Measurements from ENCODE around the gene GALNT14.

Gene GALNT14

DNA sequence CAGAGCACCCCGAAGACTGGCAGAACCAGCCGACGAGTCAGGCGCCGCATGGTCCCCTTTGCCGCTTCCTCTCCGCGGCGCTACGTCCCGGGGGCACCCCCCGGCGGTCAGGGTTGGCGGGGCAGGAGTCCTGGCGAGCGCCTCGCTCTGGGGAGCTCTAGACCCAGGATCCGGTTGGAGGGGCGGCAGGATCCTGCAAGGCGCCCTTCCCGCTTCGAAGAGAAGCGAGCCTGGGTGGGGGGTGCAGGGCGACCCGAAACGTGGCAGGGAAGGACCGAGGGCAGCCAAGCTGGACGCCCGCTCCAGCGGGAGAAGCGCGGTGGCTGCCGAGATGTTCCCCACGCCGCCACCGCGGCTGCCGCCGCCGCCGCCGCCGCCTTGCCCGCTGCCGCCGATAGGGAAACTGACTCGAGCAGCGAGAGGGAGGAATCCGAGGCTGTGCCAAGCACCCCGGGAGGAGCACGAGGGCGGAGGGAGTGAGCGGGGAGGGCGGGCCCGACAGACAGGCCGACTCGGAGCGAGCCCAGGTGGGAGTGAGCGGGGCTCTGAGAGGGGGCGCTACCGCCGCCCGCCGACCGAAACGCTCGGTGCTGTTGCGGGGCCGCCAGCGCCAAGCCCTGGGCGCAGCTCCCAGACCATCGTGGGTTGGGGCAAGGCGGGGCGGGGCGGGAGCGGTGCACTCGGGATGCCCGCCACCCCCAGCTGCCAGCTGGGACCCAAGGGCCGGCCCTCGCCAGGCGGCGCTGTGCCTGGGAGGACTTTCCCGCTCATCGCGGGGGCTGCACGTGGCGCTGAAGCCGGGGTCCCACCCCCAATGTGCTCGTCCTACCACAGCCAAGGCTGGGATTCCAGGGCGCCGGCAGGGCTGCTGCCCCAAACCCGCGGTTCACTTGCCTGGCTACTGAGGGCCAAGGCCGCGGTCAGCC is at the start of gene GALNT14 (continued):
- TF ChIP-seq, protein P1, sequence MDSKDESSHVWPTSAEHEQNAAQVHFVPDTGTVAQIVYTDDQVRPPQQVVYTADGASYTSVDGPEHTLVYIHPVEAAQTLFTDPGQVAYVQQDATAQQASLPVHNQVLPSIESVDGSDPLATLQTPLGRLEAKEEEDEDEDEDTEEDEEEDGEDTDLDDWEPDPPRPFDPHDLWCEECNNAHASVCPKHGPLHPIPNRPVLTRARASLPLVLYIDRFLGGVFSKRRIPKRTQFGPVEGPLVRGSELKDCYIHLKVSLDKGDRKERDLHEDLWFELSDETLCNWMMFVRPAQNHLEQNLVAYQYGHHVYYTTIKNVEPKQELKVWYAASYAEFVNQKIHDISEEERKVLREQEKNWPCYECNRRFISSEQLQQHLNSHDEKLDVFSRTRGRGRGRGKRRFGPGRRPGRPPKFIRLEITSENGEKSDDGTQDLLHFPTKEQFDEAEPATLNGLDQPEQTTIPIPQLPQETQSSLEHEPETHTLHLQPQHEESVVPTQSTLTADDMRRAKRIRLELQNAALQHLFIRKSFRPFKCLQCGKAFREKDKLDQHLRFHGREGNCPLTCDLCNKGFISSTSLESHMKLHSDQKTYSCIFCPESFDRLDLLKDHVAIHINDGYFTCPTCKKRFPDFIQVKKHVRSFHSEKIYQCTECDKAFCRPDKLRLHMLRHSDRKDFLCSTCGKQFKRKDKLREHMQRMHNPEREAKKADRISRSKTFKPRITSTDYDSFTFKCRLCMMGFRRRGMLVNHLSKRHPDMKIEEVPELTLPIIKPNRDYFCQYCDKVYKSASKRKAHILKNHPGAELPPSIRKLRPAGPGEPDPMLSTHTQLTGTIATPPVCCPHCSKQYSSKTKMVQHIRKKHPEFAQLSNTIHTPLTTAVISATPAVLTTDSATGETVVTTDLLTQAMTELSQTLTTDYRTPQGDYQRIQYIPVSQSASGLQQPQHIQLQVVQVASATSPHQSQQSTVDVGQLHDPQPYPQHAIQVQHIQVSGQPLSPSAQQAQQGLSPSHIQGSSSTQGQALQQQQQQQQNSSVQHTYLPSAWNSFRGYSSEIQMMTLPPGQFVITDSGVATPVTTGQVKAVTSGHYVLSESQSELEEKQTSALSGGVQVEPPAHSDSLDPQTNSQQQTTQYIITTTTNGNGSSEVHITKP (tag by site-specific recombination; IDR thresholded peaks at IDR 0.05): peak; percentile 71
- TF ChIP-seq KLF1 (tag by site-specific recombination; IDR thresholded peaks at IDR 0.05) (peak; percentile 72), ZNF548 (tag by site-specific recombination; IDR thresholded peaks at IDR 0.05) (no peak), ZNF341 (tag by site-specific recombination; IDR thresholded peaks at IDR 0.05; ENCODE audit: low read depth) (peak; percentile 96), ZNF623 (tag by site-specific recombination; IDR thresholded peaks at IDR 0.05) (no peak), ZNF501 (tag by site-specific recombination; IDR thresholded peaks at IDR 0.05) (peak; percentile 30; the same call in 1 of the 2 replicates), ZFHX2 (tag by site-specific recombination; conservative IDR thresholded peaks at IDR 0.05) (peak; percentile 81), ZNF529 (tag by site-specific recombination; IDR thresholded peaks at IDR 0.05; ENCODE audit: insufficient replicate concordance) (no peak), OVOL3 (tag by site-specific recombination; IDR thresholded peaks at IDR 0.05) (no peak), KLF9 (tag by site-specific recombination; IDR thresholded peaks at IDR 0.05; ENCODE audit: low read depth) (peak; percentile 64)
- TF ChIP-seq, protein P2, sequence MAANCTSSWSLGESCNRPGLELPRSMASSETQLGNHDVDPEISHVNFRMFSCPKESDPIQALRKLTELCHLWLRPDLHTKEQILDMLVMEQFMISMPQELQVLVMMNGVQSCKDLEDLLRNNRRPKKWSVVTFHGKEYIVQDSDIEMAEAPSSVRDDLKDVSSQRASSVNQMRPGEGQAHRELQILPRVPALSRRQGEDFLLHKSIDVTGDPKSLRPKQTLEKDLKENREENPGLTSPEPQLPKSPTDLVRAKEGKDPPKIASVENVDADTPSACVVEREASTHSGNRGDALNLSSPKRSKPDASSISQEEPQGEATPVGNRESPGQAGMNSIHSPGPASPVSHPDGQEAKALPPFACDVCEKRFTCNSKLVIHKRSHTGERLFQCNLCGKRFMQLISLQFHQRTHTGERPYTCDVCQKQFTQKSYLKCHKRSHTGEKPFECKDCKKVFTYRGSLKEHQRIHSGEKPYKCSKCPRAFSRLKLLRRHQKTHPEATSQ (tag by site-specific recombination; IDR thresholded peaks at IDR 0.05): no peak
- TF ChIP-seq, protein P3, sequence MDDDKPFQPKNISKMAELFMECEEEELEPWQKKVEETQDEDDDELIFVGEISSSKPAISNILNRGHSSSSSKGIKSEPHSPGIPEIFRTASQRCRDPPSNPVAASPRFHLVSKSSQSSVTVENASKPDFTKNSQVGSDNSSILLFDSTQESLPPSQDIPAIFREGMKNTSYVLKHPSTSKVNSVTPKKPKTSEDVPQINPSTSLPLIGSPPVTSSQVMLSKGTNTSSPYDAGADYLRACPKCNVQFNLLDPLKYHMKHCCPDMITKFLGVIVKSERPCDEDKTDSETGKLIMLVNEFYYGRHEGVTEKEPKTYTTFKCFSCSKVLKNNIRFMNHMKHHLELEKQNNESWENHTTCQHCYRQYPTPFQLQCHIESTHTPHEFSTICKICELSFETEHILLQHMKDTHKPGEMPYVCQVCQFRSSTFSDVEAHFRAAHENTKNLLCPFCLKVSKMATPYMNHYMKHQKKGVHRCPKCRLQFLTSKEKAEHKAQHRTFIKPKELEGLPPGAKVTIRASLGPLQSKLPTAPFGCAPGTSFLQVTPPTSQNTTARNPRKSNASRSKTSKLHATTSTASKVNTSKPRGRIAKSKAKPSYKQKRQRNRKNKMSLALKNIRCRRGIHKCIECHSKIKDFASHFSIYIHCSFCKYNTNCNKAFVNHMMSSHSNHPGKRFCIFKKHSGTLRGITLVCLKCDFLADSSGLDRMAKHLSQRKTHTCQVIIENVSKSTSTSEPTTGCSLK (tag by site-specific recombination; IDR thresholded peaks at IDR 0.05): no peak
- TF ChIP-seq, protein P4, sequence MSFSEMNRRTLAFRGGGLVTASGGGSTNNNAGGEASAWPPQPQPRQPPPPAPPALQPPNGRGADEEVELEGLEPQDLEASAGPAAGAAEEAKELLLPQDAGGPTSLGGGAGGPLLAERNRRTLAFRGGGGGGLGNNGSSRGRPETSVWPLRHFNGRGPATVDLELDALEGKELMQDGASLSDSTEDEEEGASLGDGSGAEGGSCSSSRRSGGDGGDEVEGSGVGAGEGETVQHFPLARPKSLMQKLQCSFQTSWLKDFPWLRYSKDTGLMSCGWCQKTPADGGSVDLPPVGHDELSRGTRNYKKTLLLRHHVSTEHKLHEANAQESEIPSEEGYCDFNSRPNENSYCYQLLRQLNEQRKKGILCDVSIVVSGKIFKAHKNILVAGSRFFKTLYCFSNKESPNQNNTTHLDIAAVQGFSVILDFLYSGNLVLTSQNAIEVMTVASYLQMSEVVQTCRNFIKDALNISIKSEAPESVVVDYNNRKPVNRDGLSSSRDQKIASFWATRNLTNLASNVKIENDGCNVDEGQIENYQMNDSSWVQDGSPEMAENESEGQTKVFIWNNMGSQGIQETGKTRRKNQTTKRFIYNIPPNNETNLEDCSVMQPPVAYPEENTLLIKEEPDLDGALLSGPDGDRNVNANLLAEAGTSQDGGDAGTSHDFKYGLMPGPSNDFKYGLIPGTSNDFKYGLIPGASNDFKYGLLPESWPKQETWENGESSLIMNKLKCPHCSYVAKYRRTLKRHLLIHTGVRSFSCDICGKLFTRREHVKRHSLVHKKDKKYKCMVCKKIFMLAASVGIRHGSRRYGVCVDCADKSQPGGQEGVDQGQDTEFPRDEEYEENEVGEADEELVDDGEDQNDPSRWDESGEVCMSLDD (tag by site-specific recombination; IDR thresholded peaks at IDR 0.05): peak; percentile 58; the same call in 1 of the 2 replicates
- TF ChIP-seq, protein P5, sequence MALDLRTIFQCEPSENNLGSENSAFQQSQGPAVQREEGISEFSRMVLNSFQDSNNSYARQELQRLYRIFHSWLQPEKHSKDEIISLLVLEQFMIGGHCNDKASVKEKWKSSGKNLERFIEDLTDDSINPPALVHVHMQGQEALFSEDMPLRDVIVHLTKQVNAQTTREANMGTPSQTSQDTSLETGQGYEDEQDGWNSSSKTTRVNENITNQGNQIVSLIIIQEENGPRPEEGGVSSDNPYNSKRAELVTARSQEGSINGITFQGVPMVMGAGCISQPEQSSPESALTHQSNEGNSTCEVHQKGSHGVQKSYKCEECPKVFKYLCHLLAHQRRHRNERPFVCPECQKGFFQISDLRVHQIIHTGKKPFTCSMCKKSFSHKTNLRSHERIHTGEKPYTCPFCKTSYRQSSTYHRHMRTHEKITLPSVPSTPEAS (tag by site-specific recombination; IDR thresholded peaks at IDR 0.05): peak; percentile 14; the same call in 1 of the 2 replicates
- TF ChIP-seq, protein P6, sequence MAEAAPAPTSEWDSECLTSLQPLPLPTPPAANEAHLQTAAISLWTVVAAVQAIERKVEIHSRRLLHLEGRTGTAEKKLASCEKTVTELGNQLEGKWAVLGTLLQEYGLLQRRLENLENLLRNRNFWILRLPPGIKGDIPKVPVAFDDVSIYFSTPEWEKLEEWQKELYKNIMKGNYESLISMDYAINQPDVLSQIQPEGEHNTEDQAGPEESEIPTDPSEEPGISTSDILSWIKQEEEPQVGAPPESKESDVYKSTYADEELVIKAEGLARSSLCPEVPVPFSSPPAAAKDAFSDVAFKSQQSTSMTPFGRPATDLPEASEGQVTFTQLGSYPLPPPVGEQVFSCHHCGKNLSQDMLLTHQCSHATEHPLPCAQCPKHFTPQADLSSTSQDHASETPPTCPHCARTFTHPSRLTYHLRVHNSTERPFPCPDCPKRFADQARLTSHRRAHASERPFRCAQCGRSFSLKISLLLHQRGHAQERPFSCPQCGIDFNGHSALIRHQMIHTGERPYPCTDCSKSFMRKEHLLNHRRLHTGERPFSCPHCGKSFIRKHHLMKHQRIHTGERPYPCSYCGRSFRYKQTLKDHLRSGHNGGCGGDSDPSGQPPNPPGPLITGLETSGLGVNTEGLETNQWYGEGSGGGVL (tag by site-specific recombination; IDR thresholded peaks at IDR 0.05): peak; percentile 79
- TF ChIP-seq, protein P7, sequence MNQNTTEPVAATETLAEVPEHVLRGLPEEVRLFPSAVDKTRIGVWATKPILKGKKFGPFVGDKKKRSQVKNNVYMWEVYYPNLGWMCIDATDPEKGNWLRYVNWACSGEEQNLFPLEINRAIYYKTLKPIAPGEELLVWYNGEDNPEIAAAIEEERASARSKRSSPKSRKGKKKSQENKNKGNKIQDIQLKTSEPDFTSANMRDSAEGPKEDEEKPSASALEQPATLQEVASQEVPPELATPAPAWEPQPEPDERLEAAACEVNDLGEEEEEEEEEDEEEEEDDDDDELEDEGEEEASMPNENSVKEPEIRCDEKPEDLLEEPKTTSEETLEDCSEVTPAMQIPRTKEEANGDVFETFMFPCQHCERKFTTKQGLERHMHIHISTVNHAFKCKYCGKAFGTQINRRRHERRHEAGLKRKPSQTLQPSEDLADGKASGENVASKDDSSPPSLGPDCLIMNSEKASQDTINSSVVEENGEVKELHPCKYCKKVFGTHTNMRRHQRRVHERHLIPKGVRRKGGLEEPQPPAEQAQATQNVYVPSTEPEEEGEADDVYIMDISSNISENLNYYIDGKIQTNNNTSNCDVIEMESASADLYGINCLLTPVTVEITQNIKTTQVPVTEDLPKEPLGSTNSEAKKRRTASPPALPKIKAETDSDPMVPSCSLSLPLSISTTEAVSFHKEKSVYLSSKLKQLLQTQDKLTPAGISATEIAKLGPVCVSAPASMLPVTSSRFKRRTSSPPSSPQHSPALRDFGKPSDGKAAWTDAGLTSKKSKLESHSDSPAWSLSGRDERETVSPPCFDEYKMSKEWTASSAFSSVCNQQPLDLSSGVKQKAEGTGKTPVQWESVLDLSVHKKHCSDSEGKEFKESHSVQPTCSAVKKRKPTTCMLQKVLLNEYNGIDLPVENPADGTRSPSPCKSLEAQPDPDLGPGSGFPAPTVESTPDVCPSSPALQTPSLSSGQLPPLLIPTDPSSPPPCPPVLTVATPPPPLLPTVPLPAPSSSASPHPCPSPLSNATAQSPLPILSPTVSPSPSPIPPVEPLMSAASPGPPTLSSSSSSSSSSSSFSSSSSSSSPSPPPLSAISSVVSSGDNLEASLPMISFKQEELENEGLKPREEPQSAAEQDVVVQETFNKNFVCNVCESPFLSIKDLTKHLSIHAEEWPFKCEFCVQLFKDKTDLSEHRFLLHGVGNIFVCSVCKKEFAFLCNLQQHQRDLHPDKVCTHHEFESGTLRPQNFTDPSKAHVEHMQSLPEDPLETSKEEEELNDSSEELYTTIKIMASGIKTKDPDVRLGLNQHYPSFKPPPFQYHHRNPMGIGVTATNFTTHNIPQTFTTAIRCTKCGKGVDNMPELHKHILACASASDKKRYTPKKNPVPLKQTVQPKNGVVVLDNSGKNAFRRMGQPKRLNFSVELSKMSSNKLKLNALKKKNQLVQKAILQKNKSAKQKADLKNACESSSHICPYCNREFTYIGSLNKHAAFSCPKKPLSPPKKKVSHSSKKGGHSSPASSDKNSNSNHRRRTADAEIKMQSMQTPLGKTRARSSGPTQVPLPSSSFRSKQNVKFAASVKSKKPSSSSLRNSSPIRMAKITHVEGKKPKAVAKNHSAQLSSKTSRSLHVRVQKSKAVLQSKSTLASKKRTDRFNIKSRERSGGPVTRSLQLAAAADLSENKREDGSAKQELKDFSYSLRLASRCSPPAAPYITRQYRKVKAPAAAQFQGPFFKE (tag by site-specific recombination; IDR thresholded peaks at IDR 0.05; ENCODE audit: borderline replicate concordance): no peak
- TF ChIP-seq, protein P8, sequence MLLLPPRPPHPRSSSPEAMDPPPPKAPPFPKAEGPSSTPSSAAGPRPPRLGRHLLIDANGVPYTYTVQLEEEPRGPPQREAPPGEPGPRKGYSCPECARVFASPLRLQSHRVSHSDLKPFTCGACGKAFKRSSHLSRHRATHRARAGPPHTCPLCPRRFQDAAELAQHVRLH (tag by site-specific recombination; IDR thresholded peaks at IDR 0.05): no peak
